ENCODE data around the gene SLC6A5. TPM values are rescaled to one million over a fixed set of nuclear protein-coding genes. Genes with fewer than 3 reads are reported as not detected.
"Not testable (repeated sequence)": the region's sequence is repeated elsewhere in the genome, so short reads cannot be mapped to it uniquely, and the experiment has no call there.

SLC6A5 gene
- polyA plus RNA-seq, result not detected

- H3K27ac ChIP-seq (ENCODE audit: low read depth, low read length), result no peak within 1 kb of the TSS
- WGBS, 3 donors, result 6 to 7% (median 6%) methylated on average over 25 of the region's 25 CpGs
These were observed at the start of gene SLC6A5 for GRCh38 chr11:20599221-20600019. Gene SLC6A5, plus strand, starts transcription at chr11:20599608. Its CDS starts 65 bp downstream, at chr11:20599673.

GRCh38 chr11:20551096-20551495, 48.3 kb upstream of the SLC6A5 start:
- no peak overlapping the region for H3K27ac ChIP-seq (ENCODE audit: low read depth, low read length)
- WGBS, 3 donors, result 48 to 56% (median 52%) methylated on average over 2 of the region's 2 CpGs

- no peak overlapping the region for H3K27ac ChIP-seq (ENCODE audit: low read depth, low read length)
- 54 to 69% (median 62%) methylated on average over 3 of the region's 3 CpGs for whole genome bisulfite sequencing, 3 donors
These were observed 43.6 kb upstream of the SLC6A5 start for GRCh38 chr11:20555783-20556182.

DNA sequence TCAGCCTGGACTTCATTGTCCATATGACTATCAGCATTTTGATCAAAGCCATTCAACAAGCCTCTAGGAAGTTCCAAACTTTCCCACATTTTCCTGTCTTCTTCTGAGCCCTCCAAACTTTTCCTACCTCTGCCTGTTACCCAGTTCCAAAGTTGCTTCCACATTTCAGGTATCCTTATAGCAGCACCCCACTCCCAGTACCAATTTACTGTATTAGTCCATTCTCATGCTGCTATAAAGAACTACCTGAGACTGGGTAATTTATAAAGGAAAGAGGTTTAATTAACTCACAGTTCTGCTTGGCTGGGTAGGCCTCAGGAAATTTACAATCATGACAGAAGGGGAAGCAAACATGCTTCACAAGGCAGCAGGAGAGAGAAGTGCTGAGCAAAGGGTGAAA, 43.0 kb upstream of the SLC6A5 start:
- H3K27ac ChIP-seq (ENCODE audit: low read depth, low read length), result not testable (repeated sequence)

DNA sequence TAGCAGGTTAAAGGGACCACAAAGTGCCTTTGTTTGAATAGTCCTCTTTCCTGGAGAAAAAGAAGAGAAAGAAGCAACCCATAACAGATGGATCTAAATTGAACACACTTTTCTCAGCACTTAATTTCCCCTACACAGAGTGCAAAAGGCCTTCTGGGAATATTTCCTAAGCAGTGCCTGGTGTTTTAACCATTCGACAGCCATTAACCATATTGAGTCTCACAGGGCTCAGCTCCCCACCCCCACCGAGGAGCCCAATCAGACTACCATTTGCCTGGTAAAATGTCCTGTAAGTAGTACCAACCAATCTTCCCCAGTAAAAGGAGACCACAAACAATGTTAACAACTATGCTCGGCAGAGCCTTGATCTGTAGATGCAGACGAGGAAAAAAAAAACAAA, 40.7 kb upstream of the SLC6A5 start:
- no peak overlapping the region for H3K27ac ChIP-seq (ENCODE audit: low read depth, low read length)
- WGBS, 3 donors, result 84 to 89% (median 89%) methylated on average over 4 of the region's 4 CpGs

DNA sequence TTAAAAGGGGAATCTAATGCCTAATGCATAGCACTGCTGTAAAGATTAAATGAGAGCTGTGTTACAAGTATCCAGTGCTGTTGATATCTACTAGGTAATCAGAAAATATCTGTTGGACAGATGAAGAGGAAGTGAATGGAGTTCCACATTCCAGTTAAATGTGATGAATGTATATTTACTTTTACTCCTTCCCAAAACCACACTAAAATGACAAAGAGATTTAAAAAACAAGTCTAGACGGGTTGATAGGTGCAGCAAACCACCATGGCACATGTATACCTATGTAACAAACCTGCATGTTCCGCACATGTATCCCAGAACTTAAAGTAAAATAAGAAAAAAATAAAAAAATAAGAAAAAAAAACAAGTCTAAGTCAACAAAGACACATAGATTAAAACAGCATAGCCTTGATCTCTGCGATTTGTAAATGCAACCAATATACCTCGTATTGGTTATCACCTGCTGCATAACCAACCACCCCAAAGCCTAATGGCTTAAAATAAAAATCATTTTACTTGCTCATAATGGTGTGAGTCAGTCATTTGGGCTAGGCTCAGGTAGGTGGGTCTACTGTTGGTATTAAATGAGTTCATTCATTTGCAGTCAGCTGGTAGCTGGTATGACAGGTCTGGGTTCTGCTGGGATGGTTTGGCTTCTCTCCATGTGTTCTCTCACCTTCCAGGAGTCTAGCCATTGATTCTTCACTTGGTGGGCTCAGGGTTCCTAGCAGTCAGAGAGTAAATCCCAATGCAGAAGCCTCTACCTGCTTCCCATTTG, 39.7 kb upstream of the SLC6A5 start:
- 77 to 81% (median 79%) methylated on average over 4 of the region's 4 CpGs for WGBS, 3 donors
- no peak overlapping the region for H3K27ac ChIP-seq (ENCODE audit: low read depth, low read length)

GRCh38 chr11:20561915-20562314, 37.5 kb upstream of the SLC6A5 start:
- H3K27ac ChIP-seq (ENCODE audit: low read depth, low read length), result no peak overlapping the region
- 28 to 60% (median 59%) methylated on average over 1 of the region's 1 CpG for WGBS, 3 donors

DNA sequence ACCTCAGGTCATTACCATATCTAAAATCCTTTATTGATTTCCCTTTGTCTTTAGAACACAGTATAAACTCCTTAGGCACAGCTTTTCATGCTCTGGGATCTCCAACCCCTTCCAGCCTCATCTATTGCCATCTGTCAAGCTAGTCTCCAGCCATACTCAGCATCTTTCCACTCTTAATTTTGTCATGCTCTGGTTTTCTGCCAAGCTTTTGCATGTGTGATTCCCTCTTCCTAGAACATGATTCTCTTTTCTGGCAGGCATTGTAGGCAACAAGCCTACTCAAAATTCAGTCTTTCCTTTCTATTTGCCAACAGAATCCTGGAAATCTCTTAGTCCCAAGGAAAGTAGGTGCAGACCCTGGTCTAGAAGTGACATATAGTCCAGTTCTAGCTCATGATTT, 35.5 kb upstream of the SLC6A5 start:
- no peak overlapping the region for H3K27ac ChIP-seq (ENCODE audit: low read depth, low read length)

DNA sequence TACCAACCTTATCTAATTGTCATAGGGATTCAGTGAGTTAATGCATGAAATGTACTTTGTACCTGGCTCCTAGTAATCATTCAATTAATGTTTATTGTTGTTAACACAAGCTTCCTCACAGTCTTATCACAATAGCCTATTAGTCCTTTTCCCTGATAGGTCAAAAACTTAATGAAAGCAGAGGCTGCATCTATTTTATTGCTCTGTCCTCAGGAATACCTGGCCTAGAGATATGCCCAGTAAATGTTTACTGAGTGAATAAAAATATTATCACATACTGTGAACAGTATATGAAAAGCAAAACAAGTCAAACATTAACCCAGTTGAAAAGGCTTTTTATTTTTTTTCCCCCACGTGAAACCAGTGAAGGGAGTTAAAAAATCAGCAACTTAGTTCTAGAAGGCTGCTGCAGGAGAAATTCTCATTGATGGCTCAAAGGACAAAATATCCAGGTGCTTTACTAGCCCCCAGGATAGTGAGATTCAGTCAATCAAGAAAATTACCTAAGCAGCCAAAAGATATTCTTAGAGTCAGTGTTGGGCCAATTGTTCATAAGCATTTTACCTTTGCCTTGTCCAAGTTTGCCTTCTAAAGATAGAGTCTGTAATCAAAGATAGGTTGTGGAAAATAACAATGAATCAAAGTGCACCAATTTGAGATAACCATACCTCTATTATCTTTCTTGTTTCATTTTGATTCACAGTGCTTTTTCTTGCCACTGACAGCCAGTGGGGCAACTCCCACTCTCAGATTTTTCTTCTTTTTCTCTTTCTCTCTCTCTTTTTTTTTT, 34.4 kb upstream of the SLC6A5 start:
- WGBS, 3 donors, result 22 to 63% (median 63%) methylated on average over 1 of the region's 1 CpG
- no peak overlapping the region for H3K27ac ChIP-seq (ENCODE audit: low read depth, low read length)

DNA sequence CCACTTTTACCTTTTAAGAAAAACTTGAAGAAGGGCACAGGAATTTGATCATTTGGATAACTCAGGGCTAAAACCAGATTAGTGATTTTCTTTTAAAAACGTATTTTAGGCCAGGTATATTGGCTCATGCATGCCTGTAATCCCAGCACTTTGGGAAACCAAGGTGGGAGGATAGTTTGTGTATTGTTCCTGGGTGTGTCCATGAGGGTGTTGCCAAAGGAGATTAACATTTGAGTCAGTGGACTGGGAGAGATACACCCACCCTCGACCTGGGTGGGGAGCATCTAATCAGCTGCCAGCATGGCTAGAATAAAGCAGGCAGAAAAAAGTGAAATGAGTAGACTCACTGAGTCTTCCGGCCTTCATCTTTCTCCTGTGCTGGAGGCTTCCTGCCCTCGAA, 33.3 kb upstream of the SLC6A5 start:
- 48 to 55% (median 52%) methylated on average over 4 of the region's 4 CpGs for WGBS, 3 donors
- H3K27ac ChIP-seq (ENCODE audit: low read depth, low read length), result not testable (repeated sequence)

GRCh38 chr11:20566591-20567434, 32.6 kb upstream of the SLC6A5 start:
- WGBS, 3 donors, result 65 to 71% (median 68%) methylated on average over 5 of the region's 5 CpGs
- H3K27ac ChIP-seq (ENCODE audit: low read depth, low read length), result no peak overlapping the region

GRCh38 chr11:20579725-20580124, 19.7 kb upstream of the SLC6A5 start:
- not testable (repeated sequence) for H3K27ac ChIP-seq (ENCODE audit: low read depth, low read length)
- 82 to 91% (median 90%) methylated on average over 4 of the region's 4 CpGs for WGBS, 3 donors

DNA sequence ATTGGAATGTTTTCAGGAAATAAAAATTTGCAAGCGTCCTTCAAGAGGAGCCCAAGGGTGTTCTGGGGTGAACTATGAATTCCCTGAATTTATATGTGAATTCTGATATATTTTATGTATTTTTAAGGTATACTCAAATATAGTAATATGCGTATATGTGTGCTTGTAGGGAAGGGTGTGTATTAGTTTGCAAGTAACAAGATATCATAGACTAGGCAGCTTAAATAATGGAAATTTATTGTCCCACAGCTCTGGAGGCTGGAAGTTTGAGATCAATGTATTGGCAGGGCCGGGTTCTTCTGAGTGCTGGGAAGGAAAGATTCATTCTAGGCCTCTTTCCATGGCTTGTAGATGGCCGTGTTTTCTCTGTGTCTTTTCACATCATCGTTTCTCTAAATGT, 16.2 kb upstream of the SLC6A5 start:
- no peak overlapping the region for H3K27ac ChIP-seq (ENCODE audit: low read depth, low read length)
- whole genome bisulfite sequencing, 3 donors, result 58 to 69% (median 65%) methylated on average over 5 of the region's 5 CpGs

- H3K27ac ChIP-seq (ENCODE audit: low read depth, low read length), result no peak overlapping the region
- WGBS, 3 donors, result 38 to 68% (median 65%) methylated on average over 4 of the region's 4 CpGs
These were observed 15.2 kb upstream of the SLC6A5 start for GRCh38 chr11:20584093-20584774.

DNA sequence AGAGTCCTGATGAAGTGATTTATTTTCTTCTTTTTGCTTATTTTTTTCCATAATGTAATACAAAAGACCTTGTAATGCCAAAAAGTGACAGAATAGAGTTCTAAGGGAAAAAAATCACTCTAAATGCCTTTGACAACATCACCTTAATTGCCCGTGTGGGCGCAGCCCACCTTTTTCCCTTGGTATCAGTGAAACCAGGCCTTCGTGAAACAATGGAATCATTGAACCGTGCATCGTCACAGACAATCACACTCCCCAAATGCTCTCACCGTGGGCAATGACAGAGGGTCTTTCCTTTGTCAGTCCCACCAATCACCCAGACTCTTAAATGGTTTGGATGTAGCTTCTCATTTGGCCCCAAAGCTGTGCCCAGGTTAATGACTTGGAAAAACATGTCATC, 9.6 kb upstream of the SLC6A5 start:
- 47 to 73% (median 68%) methylated on average over 6 of the region's 6 CpGs for WGBS, 3 donors
- H3K27ac ChIP-seq (ENCODE audit: low read depth, low read length), result no peak overlapping the region

DNA sequence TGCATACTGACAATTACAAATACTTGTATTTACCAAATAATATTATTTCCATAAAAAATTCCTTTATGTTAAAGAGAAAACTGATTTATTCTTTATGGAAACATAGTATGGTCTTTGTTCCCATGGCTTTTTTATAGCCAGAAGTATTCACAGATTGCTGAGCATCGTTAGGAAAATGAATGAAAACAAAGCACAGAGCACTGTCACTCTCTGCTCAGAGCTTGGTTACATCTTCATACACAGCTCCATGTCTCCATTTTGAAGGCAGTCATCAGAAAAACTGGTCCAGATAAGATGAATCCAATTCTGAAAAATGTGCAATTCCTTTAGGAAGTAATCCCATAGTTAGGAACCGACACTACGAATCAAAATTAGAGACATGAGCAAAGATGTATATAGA, 9.0 kb upstream of the SLC6A5 start:
- 80 to 84% (median 82%) methylated on average over 3 of the region's 3 CpGs for WGBS, 3 donors
- H3K27ac ChIP-seq (ENCODE audit: low read depth, low read length), result no peak overlapping the region

DNA sequence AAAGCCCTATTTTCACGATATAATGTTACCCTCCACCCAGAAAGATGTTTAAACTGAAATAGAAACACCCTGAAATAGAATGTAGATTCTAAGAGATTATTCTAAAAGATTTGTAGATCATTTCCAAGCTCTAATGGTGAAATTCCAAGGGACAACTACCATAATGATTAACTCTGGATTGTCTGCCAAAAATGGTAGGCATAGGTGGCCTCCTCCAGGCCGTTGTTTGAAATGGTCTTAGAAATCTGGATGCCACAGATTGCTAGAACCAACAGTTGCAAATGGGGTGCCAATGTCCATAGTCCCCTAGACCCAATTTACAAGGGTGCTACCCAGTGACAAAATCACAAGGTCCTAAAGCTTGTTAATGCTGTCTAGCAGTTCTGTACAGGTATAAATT, 6.7 kb upstream of the SLC6A5 start:
- 46 to 52% (median 50%) methylated on average over 2 of the region's 2 CpGs for WGBS, 3 donors
- no peak overlapping the region for H3K27ac ChIP-seq (ENCODE audit: low read depth, low read length)
